ENCODE data around the gene CHST13. TPM values are rescaled to one million over a fixed set of nuclear protein-coding genes. Genes with fewer than 3 reads are reported as not detected.

Gene CHST13
- total RNA-seq, 1 experiment from 2014 or later: 0.91 TPM

DNA sequence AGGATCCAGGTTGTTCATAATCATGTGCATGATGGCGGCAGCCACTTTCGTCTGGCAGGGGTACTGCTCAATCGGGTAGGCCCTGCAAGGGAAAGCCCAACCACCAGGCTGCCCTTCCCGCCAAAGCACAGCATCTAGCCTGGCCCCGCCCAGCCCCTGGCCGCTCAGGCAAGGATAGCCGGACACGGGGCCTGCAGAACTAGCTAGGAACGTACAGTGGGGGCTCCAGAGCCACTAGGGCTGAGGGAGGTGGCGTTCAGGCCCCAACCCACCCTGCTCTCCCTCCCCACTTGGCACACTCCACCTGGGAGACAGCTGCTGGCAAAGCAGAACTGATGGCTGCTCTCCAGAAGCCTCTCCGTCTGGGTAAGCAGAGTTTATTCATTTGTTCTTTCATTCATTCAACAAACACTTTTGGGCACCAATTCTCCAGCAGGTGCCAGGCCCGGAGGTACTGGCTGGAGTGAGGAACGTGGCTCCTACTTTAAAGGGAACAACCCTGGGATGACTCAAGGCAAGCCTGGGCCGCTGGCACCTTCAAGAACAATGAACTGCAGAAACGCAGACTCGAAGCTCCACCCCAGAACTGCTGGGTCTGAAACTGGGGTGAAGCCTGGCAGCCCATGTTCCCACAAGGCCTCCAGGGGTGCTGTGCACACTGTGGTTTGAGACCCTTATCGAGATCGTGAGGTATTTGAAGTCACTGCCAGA, 14.2 kb upstream of the CHST13 start:
- Histone ChIP-seq H3K9me2 (ENCODE audit: insufficient read depth) (no peaks in the 10 kb centered on the region), H3K4me2 (ENCODE audit: low read length) (no peak overlapping the region), H3K36me3 (ENCODE audit: control insufficient read depth in 1 of 2, insufficient read depth in 2 of 2, low read length in 2 of 2) (no peaks in the 10 kb centered on the region), H3K27me3 (ENCODE audit: insufficient read depth, low read length) (peaks cover 2% of the 10 kb centered on the region; the same call in 1 of the 2 replicates), H3K9me3 (ENCODE audit: control insufficient read depth in 1 of 2, insufficient read depth in 1 of 2, low read depth in 1 of 2, low read length in 2 of 2) (no peaks in the 10 kb centered on the region), H4K20me1 (ENCODE audit: insufficient read depth) (no peaks in the 10 kb centered on the region), H3K4me3 (replicated peaks in 1 of 2; ENCODE audit: low read depth in 1 of 2, low read length in 2 of 2) (no peak overlapping the region), H3K9ac (ENCODE audit: low read length) (no peak overlapping the region), H2AFZ (ENCODE audit: low read depth, low read length, poor library complexity, severe bottlenecking) (no peak overlapping the region), H3K79me2 (ENCODE audit: insufficient read depth, low read length) (no peaks in the 10 kb centered on the region), H3K4me1 (ENCODE audit: control insufficient read depth in 1 of 2, insufficient read depth in 2 of 2, low read length in 2 of 2) (peaks cover 0 to 11% of the 10 kb centered on the region in 2 experiments; a peak in 2 of 4 replicates), H3K27ac (ENCODE audit: low read depth, low read length) (no peak overlapping the region)
- no peak for ATAC-seq
- intact Hi-C loops (cut with micrococcal nuclease): no loop called here
- CTCF ChIA-PET: no interaction called here
- POLR2A ChIA-PET: no interaction called here
- TF ChIP-seq, protein P1, sequence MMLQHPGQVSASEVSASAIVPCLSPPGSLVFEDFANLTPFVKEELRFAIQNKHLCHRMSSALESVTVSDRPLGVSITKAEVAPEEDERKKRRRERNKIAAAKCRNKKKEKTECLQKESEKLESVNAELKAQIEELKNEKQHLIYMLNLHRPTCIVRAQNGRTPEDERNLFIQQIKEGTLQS (IDR thresholded peaks at IDR 0.05): no peak
- no TSS peak for BruUV-seq (replicated peaks)
- no peak for DNase-seq (ENCODE audit: low read depth, low spot score)
- RAD21 ChIA-PET (ENCODE audit: low non-redundant PET in 1 of 2, low total read pairs in 2 of 2, uncharacterized antibody in 2 of 2, unreplicated experiment in 2 of 2): no interaction called here

DNA sequence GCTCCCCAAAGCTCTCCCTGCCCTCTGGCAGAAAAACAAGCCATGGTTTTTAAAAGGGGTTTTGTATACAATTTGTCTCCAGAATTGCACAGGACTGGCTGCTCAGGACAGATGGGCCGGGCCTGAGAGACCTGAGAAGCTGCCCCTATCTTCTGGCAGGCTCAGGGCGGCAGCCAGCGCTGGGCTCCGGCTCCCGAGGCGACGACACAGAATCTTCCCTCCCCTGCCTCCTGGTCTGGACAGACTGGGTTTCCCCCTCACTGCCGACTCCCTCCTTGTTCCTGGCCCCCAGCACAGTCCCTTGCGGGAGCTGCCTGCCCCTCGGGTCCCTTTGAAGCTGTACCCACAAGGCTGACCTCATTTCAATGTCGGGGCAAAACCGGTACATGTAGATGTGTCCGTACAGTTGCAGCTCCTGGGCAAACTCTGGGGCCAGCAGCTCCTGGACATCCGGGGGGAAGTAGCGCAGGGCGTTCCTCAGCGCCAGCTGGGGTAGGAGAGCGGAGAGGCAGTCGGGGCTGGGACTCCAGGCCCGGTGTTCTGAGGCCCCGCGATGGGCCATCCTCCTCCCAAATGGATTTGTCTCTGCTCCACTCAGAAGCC, 13.5 kb upstream of the CHST13 start:
- Histone ChIP-seq H3K79me2 (ENCODE audit: insufficient read depth, low read length) (no peaks in the 10 kb centered on the region), H3K9ac (ENCODE audit: low read length) (no peak overlapping the region), H3K36me3 (ENCODE audit: control insufficient read depth in 1 of 2, insufficient read depth in 2 of 2, low read length in 2 of 2) (no peaks in the 10 kb centered on the region), H4K20me1 (ENCODE audit: insufficient read depth) (no peaks in the 10 kb centered on the region), H3K9me2 (ENCODE audit: insufficient read depth) (no peaks in the 10 kb centered on the region), H3K4me1 (ENCODE audit: control insufficient read depth in 1 of 2, insufficient read depth in 2 of 2, low read length in 2 of 2) (peaks cover 0 to 11% of the 10 kb centered on the region in 2 experiments; a peak in 2 of 4 replicates), H3K4me2 (ENCODE audit: low read length) (no peak overlapping the region), H3K9me3 (ENCODE audit: control insufficient read depth in 1 of 2, insufficient read depth in 1 of 2, low read depth in 1 of 2, low read length in 2 of 2) (no peaks in the 10 kb centered on the region), H2AFZ (ENCODE audit: low read depth, low read length, poor library complexity, severe bottlenecking) (no peak overlapping the region), H3K27ac (ENCODE audit: low read depth, low read length) (no peak overlapping the region), H3K27me3 (ENCODE audit: insufficient read depth, low read length) (no peaks in the 10 kb centered on the region), H3K4me3 (replicated peaks in 1 of 2; ENCODE audit: low read depth in 1 of 2, low read length in 2 of 2) (no peak overlapping the region)
- no peak for ATAC-seq
- ChIA-PET POLR2A (no interaction called here), CTCF (no interaction called here), RAD21 (ENCODE audit: low non-redundant PET in 1 of 2, low total read pairs in 2 of 2, uncharacterized antibody in 2 of 2, unreplicated experiment in 2 of 2) (no interaction called here)
- no TSS peak for BruUV-seq (replicated peaks)
- DNase-seq (ENCODE audit: low read depth, low spot score): no peak
- intact Hi-C loops (cut with micrococcal nuclease): no loop called here
- TF ChIP-seq YY1 (IDR thresholded peaks at IDR 0.05; ENCODE audit: extremely low read depth, insufficient replicate concordance, low read depth, low read length) (no peak), ZNF274 (IDR thresholded peaks at IDR 0.05; ENCODE audit: low read depth, low read length) (no peak), FOSL1 (IDR thresholded peaks at IDR 0.05; ENCODE audit: low read depth) (no peak), CEBPB (IDR thresholded peaks at IDR 0.05; ENCODE audit: low read depth) (no peak), POLR2A (IDR thresholded peaks at IDR 0.05; ENCODE audit: borderline replicate concordance, extremely low read depth, insufficient read depth, insufficient read length) (no peak), SRF (IDR thresholded peaks at IDR 0.05; ENCODE audit: low read depth) (no peak), CBX3 (IDR thresholded peaks at IDR 0.05; ENCODE audit: low read depth) (no peak)
- TF ChIP-seq, protein P2, sequence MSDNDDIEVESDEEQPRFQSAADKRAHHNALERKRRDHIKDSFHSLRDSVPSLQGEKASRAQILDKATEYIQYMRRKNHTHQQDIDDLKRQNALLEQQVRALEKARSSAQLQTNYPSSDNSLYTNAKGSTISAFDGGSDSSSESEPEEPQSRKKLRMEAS (IDR thresholded peaks at IDR 0.05): no peak
- TF ChIP-seq, protein P3, sequence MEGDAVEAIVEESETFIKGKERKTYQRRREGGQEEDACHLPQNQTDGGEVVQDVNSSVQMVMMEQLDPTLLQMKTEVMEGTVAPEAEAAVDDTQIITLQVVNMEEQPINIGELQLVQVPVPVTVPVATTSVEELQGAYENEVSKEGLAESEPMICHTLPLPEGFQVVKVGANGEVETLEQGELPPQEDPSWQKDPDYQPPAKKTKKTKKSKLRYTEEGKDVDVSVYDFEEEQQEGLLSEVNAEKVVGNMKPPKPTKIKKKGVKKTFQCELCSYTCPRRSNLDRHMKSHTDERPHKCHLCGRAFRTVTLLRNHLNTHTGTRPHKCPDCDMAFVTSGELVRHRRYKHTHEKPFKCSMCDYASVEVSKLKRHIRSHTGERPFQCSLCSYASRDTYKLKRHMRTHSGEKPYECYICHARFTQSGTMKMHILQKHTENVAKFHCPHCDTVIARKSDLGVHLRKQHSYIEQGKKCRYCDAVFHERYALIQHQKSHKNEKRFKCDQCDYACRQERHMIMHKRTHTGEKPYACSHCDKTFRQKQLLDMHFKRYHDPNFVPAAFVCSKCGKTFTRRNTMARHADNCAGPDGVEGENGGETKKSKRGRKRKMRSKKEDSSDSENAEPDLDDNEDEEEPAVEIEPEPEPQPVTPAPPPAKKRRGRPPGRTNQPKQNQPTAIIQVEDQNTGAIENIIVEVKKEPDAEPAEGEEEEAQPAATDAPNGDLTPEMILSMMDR (IDR thresholded peaks at IDR 0.05 in 2 of 3, conservative IDR thresholded peaks at IDR 0.05 in 1 of 3; ENCODE audit: borderline replicate concordance in 1 of 3, insufficient read depth in 1 of 3, low read depth in 2 of 3, low read length in 2 of 3): no peak
- TF ChIP-seq, protein P4, sequence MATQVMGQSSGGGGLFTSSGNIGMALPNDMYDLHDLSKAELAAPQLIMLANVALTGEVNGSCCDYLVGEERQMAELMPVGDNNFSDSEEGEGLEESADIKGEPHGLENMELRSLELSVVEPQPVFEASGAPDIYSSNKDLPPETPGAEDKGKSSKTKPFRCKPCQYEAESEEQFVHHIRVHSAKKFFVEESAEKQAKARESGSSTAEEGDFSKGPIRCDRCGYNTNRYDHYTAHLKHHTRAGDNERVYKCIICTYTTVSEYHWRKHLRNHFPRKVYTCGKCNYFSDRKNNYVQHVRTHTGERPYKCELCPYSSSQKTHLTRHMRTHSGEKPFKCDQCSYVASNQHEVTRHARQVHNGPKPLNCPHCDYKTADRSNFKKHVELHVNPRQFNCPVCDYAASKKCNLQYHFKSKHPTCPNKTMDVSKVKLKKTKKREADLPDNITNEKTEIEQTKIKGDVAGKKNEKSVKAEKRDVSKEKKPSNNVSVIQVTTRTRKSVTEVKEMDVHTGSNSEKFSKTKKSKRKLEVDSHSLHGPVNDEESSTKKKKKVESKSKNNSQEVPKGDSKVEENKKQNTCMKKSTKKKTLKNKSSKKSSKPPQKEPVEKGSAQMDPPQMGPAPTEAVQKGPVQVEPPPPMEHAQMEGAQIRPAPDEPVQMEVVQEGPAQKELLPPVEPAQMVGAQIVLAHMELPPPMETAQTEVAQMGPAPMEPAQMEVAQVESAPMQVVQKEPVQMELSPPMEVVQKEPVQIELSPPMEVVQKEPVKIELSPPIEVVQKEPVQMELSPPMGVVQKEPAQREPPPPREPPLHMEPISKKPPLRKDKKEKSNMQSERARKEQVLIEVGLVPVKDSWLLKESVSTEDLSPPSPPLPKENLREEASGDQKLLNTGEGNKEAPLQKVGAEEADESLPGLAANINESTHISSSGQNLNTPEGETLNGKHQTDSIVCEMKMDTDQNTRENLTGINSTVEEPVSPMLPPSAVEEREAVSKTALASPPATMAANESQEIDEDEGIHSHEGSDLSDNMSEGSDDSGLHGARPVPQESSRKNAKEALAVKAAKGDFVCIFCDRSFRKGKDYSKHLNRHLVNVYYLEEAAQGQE (IDR thresholded peaks at IDR 0.05; ENCODE audit: low read depth): no peak

Data from HCT116 (cell line).